Measurements from ENCODE around the gene MEF2D. TPM values are rescaled to one million over a fixed set of nuclear protein-coding genes. Genes with fewer than 3 reads are reported as not detected.

The MEF2D gene
- total RNA-seq, 1 experiment from 2014 or later, result 6.1 TPM

GRCh38 chr1:156470473-156470872 is 30.1 kb downstream of the MEF2D start:
- DNase-seq (ENCODE audit: low read depth), result no peak

GRCh38 chr1:156468693-156469345 is 31.8 kb downstream of the MEF2D start:
- DNase-seq (ENCODE audit: low read depth), result no peak

GRCh38 chr1:156467906-156468305 is 32.7 kb downstream of the MEF2D start:
- no peak for DNase-seq (ENCODE audit: low read depth)

GRCh38 chr1:156467385-156467784 is 33.2 kb downstream of the MEF2D start:
- DNase-seq (ENCODE audit: low read depth), result no peak

- no peak for DNase-seq (ENCODE audit: low read depth)
Observed at GRCh38 chr1:156465747-156466365, 34.7 kb downstream of the MEF2D start.

- no peak for DNase-seq (ENCODE audit: low read depth)
Observed at GRCh38 chr1:156464825-156465452, 35.6 kb downstream of the MEF2D start.

GRCh38 chr1:156464335-156464734 is 36.2 kb downstream of the MEF2D start:
- DNase-seq (ENCODE audit: low read depth), result peak; percentile 23

GRCh38 chr1:156463874-156464273 is 36.7 kb downstream of the MEF2D start:
- no peak for DNase-seq (ENCODE audit: low read depth)

- DNase-seq (ENCODE audit: low read depth), result no peak
Observed at GRCh38 chr1:156462954-156463795, 37.4 kb downstream of the MEF2D start.

- DNase-seq (ENCODE audit: low read depth), result no peak
Observed at GRCh38 chr1:156461781-156462647, 38.6 kb downstream of the MEF2D start.

GRCh38 chr1:156461109-156461508 is 39.5 kb downstream of the MEF2D start:
- no peak for DNase-seq (ENCODE audit: low read depth)

- no peak for DNase-seq (ENCODE audit: low read depth)
Observed at GRCh38 chr1:156460525-156460924, 40.0 kb downstream of the MEF2D start.

GRCh38 chr1:156458181-156458503 is 42.4 kb downstream of the MEF2D start:
- DNase-seq (ENCODE audit: low read depth), result peak; percentile 39

- peak; percentile 99 for DNase-seq (ENCODE audit: low read depth)
Observed at GRCh38 chr1:156456625-156457465, 43.7 kb downstream of the MEF2D start.

GRCh38 chr1:156455362-156455761 is 45.2 kb downstream of the MEF2D start:
- DNase-seq (ENCODE audit: low read depth), result no peak

- DNase-seq (ENCODE audit: low read depth), result no peak
Observed at GRCh38 chr1:156452907-156453306, 47.7 kb downstream of the MEF2D start.

- no peak for DNase-seq (ENCODE audit: low read depth)
Observed at GRCh38 chr1:156451505-156452160, 48.9 kb downstream of the MEF2D start.

GRCh38 chr1:156448134-156448967 is 52.2 kb downstream of the MEF2D start:
- DNase-seq (ENCODE audit: low read depth), result no peak

- DNase-seq (ENCODE audit: low read depth), result peak; percentile 90
Observed at GRCh38 chr1:156445789-156446263, 54.7 kb downstream of the MEF2D start.

All from Daoy (cell line).